ENCODE results near the gene TLN1. TPM values are rescaled to one million over a fixed set of nuclear protein-coding genes. Genes with fewer than 3 reads are reported as not detected.

Gene TLN1
- total RNA-seq, 1 donor from 2014 or later: 56.2 TPM

DNA sequence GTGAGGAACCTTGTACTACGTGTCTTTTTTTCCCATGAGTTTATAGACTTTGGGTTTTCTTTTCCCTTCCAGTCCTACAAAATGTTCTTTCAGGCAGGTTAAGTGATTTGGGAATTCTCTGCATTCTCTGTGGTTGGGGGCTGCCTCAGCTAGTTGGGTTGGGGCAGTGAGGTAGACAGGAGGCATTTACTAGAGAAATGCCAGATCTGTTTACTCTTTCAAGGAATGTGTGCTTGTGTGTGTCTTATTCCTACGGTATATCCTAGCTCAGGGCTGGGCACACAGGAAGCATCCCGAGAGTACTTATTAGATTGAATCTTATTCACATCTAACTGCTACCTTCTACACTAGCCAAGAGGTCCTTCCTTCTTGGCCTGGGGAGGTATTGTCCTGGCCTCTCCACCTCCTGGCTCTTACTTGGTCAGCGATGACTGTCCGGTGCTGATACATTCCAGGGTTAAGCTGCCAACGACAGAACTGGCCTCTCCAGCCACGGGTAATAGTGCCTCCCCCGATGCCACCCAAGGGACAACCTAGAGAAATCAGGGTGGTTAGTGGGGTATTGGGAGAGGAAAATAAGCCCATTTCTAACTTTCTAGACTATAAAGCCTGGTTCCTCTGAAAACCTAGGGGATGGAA is 12.0 kb upstream of the TLN1 start:
- Mint-ChIP-seq H3K9me3 (ENCODE audit: unreplicated experiment) (peaks cover 13% of the 10 kb centered on the region), H3K27ac (ENCODE audit: unreplicated experiment) (no peak overlapping the region), H3K4me3 (ENCODE audit: unreplicated experiment) (no peak overlapping the region), H3K27me3 (ENCODE audit: unreplicated experiment) (peaks cover 5% of the 10 kb centered on the region), H3K4me1 (ENCODE audit: low read depth, unreplicated experiment) (peaks cover 29% of the 10 kb centered on the region), H3K36me3 (ENCODE audit: unreplicated experiment) (peaks cover 8% of the 10 kb centered on the region)
- DNase-seq: no peak
- TF ChIP-seq, protein P1, sequence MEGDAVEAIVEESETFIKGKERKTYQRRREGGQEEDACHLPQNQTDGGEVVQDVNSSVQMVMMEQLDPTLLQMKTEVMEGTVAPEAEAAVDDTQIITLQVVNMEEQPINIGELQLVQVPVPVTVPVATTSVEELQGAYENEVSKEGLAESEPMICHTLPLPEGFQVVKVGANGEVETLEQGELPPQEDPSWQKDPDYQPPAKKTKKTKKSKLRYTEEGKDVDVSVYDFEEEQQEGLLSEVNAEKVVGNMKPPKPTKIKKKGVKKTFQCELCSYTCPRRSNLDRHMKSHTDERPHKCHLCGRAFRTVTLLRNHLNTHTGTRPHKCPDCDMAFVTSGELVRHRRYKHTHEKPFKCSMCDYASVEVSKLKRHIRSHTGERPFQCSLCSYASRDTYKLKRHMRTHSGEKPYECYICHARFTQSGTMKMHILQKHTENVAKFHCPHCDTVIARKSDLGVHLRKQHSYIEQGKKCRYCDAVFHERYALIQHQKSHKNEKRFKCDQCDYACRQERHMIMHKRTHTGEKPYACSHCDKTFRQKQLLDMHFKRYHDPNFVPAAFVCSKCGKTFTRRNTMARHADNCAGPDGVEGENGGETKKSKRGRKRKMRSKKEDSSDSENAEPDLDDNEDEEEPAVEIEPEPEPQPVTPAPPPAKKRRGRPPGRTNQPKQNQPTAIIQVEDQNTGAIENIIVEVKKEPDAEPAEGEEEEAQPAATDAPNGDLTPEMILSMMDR (IDR thresholded peaks at IDR 0.05; ENCODE audit: partially characterized antibody, unreplicated experiment): no peak

DNA sequence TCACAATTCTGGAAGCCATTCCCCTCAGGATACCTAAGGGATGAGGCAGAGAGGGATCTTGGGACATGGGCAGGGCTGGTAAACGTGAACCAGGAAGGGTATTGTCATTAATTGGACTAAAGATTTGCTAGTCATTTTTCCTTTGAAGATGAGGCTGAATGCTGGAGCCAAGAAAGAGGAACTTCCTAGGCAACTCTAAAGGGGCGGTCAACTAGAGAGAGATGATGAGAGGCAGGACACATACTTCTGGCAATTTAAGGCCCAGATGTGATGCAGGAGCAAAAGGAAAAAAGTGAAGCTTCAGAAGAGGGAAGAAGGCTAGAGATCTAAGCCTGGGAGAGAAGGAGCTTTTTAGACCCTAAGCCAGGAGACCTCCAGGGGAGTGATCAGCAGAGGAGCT is 11.5 kb upstream of the TLN1 start:
- no peak for DNase-seq
- Mint-ChIP-seq H3K27ac (ENCODE audit: unreplicated experiment) (peak overlapping the region; percentile 69), H3K27me3 (ENCODE audit: unreplicated experiment) (peaks cover 5% of the 10 kb centered on the region), H3K4me1 (ENCODE audit: low read depth, unreplicated experiment) (peaks cover 29% of the 10 kb centered on the region), H3K36me3 (ENCODE audit: unreplicated experiment) (peaks cover 8% of the 10 kb centered on the region), H3K9me3 (ENCODE audit: unreplicated experiment) (peaks cover 16% of the 10 kb centered on the region), H3K4me3 (ENCODE audit: unreplicated experiment) (peak overlapping the region; percentile 34)
- TF ChIP-seq, protein P1 (IDR thresholded peaks at IDR 0.05; ENCODE audit: partially characterized antibody, unreplicated experiment): no peak

DNA sequence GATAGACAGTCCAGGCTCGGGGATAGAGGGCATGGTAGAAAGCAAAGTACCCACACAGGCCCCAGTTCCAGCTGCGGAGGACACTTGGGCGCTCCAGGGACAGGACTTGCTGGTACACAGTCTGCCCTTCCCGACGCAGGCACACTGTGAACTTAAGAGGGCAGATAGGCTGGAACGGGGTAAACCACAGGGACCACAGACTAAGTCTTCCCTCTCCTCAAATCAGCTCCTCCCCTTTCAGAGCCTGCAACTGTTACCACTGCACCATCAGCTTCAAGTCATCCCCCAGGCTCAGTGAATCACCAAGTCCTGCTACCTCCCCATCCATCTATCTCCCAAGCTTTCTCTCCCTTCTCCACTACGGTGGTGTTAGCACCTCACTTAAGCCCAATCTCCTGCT is 9.7 kb upstream of the TLN1 start:
- DNase-seq: no peak
- Mint-ChIP-seq H3K4me1 (ENCODE audit: low read depth, unreplicated experiment) (peaks cover 20% of the 10 kb centered on the region), H3K4me3 (ENCODE audit: unreplicated experiment) (no peak overlapping the region), H3K27me3 (ENCODE audit: unreplicated experiment) (peaks cover 5% of the 10 kb centered on the region), H3K36me3 (ENCODE audit: unreplicated experiment) (peaks cover 8% of the 10 kb centered on the region), H3K9me3 (ENCODE audit: unreplicated experiment) (peaks cover 13% of the 10 kb centered on the region), H3K27ac (ENCODE audit: unreplicated experiment) (no peak overlapping the region)
- TF ChIP-seq, protein P1 (IDR thresholded peaks at IDR 0.05; ENCODE audit: partially characterized antibody, unreplicated experiment): no peak

DNA sequence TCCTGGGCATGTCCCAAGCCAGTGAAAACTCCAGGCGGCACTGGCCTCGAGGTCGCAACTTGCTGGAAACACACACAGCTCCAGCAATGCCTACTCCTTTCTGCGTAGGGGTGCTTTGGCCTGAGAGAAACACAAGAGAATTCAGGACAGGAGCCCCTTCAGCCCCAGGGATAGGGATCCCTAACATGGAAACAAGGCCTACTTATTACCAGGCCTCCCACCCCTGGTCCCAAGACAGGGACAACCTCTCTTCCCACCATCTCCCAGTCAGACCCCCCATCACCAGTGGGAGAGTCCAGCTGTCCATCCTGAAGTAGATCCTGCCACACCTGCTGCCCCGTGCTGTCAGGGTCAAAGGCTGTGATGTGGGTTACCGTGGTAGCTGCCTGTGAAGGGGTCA is 8.2 kb upstream of the TLN1 start:
- Mint-ChIP-seq H3K27me3 (ENCODE audit: unreplicated experiment) (peaks cover 5% of the 10 kb centered on the region), H3K4me3 (ENCODE audit: unreplicated experiment) (no peak overlapping the region), H3K4me1 (ENCODE audit: low read depth, unreplicated experiment) (peaks cover 11% of the 10 kb centered on the region), H3K36me3 (ENCODE audit: unreplicated experiment) (peaks cover 8% of the 10 kb centered on the region), H3K27ac (ENCODE audit: unreplicated experiment) (no peak overlapping the region), H3K9me3 (ENCODE audit: unreplicated experiment) (peaks cover 8% of the 10 kb centered on the region)
- TF ChIP-seq, protein P1 (IDR thresholded peaks at IDR 0.05; ENCODE audit: partially characterized antibody, unreplicated experiment): no peak
- no peak for DNase-seq

DNA sequence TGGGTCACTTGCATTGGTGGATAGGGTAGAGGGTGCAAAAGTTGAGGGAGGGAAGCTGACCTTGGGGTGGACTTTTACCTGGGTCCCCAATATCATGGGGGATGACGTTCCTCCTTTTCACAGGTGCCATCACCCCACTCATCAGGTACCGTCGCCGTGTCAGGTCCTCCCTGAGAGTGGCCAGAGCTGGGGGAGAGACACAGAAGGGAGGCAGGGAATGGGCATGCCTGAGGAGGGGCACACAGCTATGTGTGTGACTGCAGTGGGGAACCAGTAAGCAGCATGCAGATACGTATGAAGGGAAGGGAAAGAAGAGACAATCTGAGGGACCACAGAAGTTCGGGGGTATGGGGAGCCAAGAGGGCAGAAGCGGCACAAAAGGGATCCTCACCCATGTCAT is 6.9 kb upstream of the TLN1 start:
- peaks cover 9% of the 10 kb centered on the region for H3K9me3 Mint-ChIP-seq (ENCODE audit: unreplicated experiment)
- TF ChIP-seq, protein P1 (IDR thresholded peaks at IDR 0.05; ENCODE audit: partially characterized antibody, unreplicated experiment): no peak
- peaks cover 5% of the 10 kb centered on the region for H3K27me3 Mint-ChIP-seq (ENCODE audit: unreplicated experiment)
- peaks cover 8% of the 10 kb centered on the region for H3K36me3 Mint-ChIP-seq (ENCODE audit: unreplicated experiment)
- no peak for DNase-seq
- peak overlapping the region; percentile 21 for H3K27ac Mint-ChIP-seq (ENCODE audit: unreplicated experiment)
- H3K4me3 Mint-ChIP-seq (ENCODE audit: unreplicated experiment): no peak overlapping the region
- H3K4me1 Mint-ChIP-seq (ENCODE audit: low read depth, unreplicated experiment): peaks cover 6% of the 10 kb centered on the region

Measured in glutamatergic neuron (in vitro differentiated cells).